GM23338 (cell line): ENCODE measurements around the gene CHIC2. TPM values are rescaled to one million over a fixed set of nuclear protein-coding genes. Genes with fewer than 3 reads are reported as not detected.

Experiments
- ATAC-seq: fragments of 200-7000 bp; cut with Tn5 transposase; 3 replicates; pipeline ENCODE4 v1.9.1; 2020
- DNase-seq: peaks from one replicate; pipeline ENCODE4 v3.0.0-alpha.2; 2015; ENCODE audit warnings: low spot score
- H2AFZ ChIP-seq: fragments of 200-600 bp; sonication (generic); 2 replicates; pipeline ENCODE4 v1.8.0; 2016; ENCODE audit warnings: antibody characterized with exemption, mild to moderate bottlenecking, moderate library complexity
- H3F3A ChIP-seq: fragments of 200-600 bp; sonication (generic); replicated peaks from 2 replicates; pipeline ENCODE4 v1.8.0; 2017; ENCODE audit warnings: antibody characterized with exemption, mixed run types, low read depth
- H3K27ac ChIP-seq: fragments of 200-600 bp; sonication (generic); 2 replicates; pipeline ENCODE4 v1.6.1; 2016; ENCODE audit warnings: low read depth
- H3K27me3 ChIP-seq: fragments of 200-600 bp; sonication (generic); 2 replicates; pipeline ENCODE4 v1.8.0; 2016; ENCODE audit warnings: mild to moderate bottlenecking, mixed run types, moderate library complexity; ENCODE audit not compliant: insufficient read depth
- H3K36me3 ChIP-seq: fragments of 200-600 bp; sonication (generic); 2 replicates; pipeline ENCODE4 v1.8.0; 2016; ENCODE audit warnings: mild to moderate bottlenecking; ENCODE audit not compliant: insufficient read depth
- H3K4me1 ChIP-seq: fragments of 200-600 bp; sonication (generic); 2 replicates; pipeline ENCODE4 v1.8.0; 2016; ENCODE audit warnings: mild to moderate bottlenecking, moderate library complexity; ENCODE audit not compliant: insufficient read depth
- H3K4me2 ChIP-seq: fragments of 200-600 bp; sonication (generic); 2 replicates; pipeline ENCODE4 v1.7.1; 2017; ENCODE audit warnings: mixed run types
- H3K4me3 ChIP-seq: fragments of 200-600 bp; sonication (generic); 2 replicates; pipeline ENCODE4 v1.6.1; 2016; ENCODE audit warnings: mixed run types
- H3K79me2 ChIP-seq: fragments of 200-600 bp; sonication (generic); replicated peaks from 2 replicates; pipeline ENCODE4 v1.8.0; 2017; ENCODE audit warnings: mild to moderate bottlenecking; ENCODE audit not compliant: insufficient read depth
- H3K9me2 ChIP-seq: fragments of 200-600 bp; sonication (generic); 2 replicates; pipeline ENCODE4 v1.8.0; 2017; ENCODE audit not compliant: insufficient read depth
- H4K20me1 ChIP-seq: fragments of 200-600 bp; sonication (generic); replicated peaks from 2 replicates; pipeline ENCODE4 v1.8.0; 2017; ENCODE audit warnings: mild to moderate bottlenecking; ENCODE audit not compliant: insufficient read depth
- H3K27ac Mint-ChIP-seq: 2 replicates; pipeline ENCODE4 v1.8.0; 2020; ENCODE audit warnings: inconsistent platforms, mild to moderate bottlenecking, moderate library complexity, mixed read lengths
- H3K27me3 Mint-ChIP-seq: 3 replicates; pipeline ENCODE4 v1.8.0; 2022; ENCODE audit warnings: low read depth, mild to moderate bottlenecking, moderate library complexity, mixed read lengths, inconsistent platforms; ENCODE audit not compliant: insufficient read depth, poor library complexity
- H3K36me3 Mint-ChIP-seq: 3 replicates; pipeline ENCODE4 v1.8.0; 2021; ENCODE audit warnings: low read depth, mild to moderate bottlenecking, inconsistent platforms, moderate library complexity, mixed read lengths
- H3K4me1 Mint-ChIP-seq: 3 replicates; pipeline ENCODE4 v1.8.0; 2020; ENCODE audit warnings: mild to moderate bottlenecking, inconsistent platforms, mixed read lengths
- H3K4me3 Mint-ChIP-seq: 3 replicates; pipeline ENCODE4 v1.8.0; 2021; ENCODE audit warnings: moderate library complexity, mild to moderate bottlenecking, inconsistent platforms, mixed read lengths
- H3K9me3 Mint-ChIP-seq: 3 replicates; pipeline ENCODE4 v1.8.0; 2020; ENCODE audit warnings: moderate library complexity, mild to moderate bottlenecking, inconsistent platforms, mixed read lengths
- CREB1 ChIP-seq: fragments of 250-450 bp; sonication (Bioruptor Pico); IDR thresholded peaks from 2 replicates; pipeline ENCODE4 v1.5.0; 2020; ENCODE audit warnings: low read depth, mild to moderate bottlenecking, moderate library complexity
- EZH2phosphoT487 ChIP-seq: fragments of 200-600 bp; sonication (generic); IDR thresholded peaks from one replicate; pipeline ENCODE4 v1.8.1; 2018; ENCODE audit warnings: antibody characterized with exemption; ENCODE audit not compliant: unreplicated experiment
- JUNB ChIP-seq: IDR thresholded peaks from one replicate; pipeline ENCODE4 v1.6.1; 2016; ENCODE audit warnings: antibody characterized with exemption; ENCODE audit not compliant: unreplicated experiment
- NANOG ChIP-seq: IDR thresholded peaks from 2 replicates; pipeline ENCODE4 v1.6.1; 2016; ENCODE audit warnings: antibody characterized with exemption, borderline replicate concordance
- POLR2AphosphoS5 ChIP-seq: IDR thresholded peaks from 2 replicates; pipeline ENCODE4 v1.6.1; 2016; ENCODE audit warnings: antibody characterized with exemption, low read depth
- ZNF114 ChIP-seq: fragments of 250-450 bp; sonication (Bioruptor Pico); IDR thresholded peaks from 2 replicates; pipeline ENCODE4 v1.5.0; 2020; ENCODE audit warnings: mild to moderate bottlenecking, moderate library complexity
- ZNF331 ChIP-seq: fragments of 250-450 bp; sonication (Bioruptor Pico); IDR thresholded peaks from 2 replicates; pipeline ENCODE4 v1.5.0; 2020; ENCODE audit warnings: low read depth, mild to moderate bottlenecking, moderate library complexity
- ZNF462 ChIP-seq: fragments of 250-450 bp; sonication (Bioruptor Pico); IDR thresholded peaks from 2 replicates; pipeline ENCODE4 v1.5.0; 2020; ENCODE audit warnings: mild to moderate bottlenecking, moderate library complexity
- polyA plus RNA-seq: library from polyadenylated mRNA; unstranded; fragments of >200 nt; fragmentation: Nextera tagmentation; extraction: Ambion mirVana; gene quantifications from 2 replicates; pipeline ENCODE4 v1.2.1, GENCODE V29; 2016
- total RNA-seq: library from RNA; depleted of rRNA; stranded (reverse); fragments of >200 nt; shearing (Covaris generic); gene quantifications from 2 replicates; pipeline ENCODE4 v1.2.3, GENCODE V29; 2014
- TF ChIP-seq, protein P1 (sequence below): IDR thresholded peaks from 2 replicates; pipeline ENCODE4 v1.6.1; 2016; ENCODE audit warnings: antibody characterized with exemption

Gene CHIC2
- total and polyA plus RNA-seq, 2 experiments from 2014 or later, result 17.2 to 18.3 TPM

- no peak for TF ChIP-seq ZNF462 (CRISPR knock-in tag)
- no peak for TF ChIP-seq JUNB
- no peak for TF ChIP-seq ZNF114 (CRISPR knock-in tag)
- TF ChIP-seq NANOG, result no peak
These were observed 4.3 kb downstream of the CHIC2 start (continued) for GRCh38 chr4:54060116-54060515.

GRCh38 chr4:54058171-54058570 lies 6.2 kb downstream of the CHIC2 start:
- H4K20me1 ChIP-seq, result no peaks in the 10 kb centered on the region; the same call in 1 of the 2 replicates
- no peaks in the 10 kb centered on the region for H3K27me3 ChIP-seq
- DNase-seq (no peak), ATAC-seq (no peak)
- Mint-ChIP-seq H3K9me3 (no peaks in the 10 kb centered on the region), H3K4me1 (peaks cover 41% of the 10 kb centered on the region), H3K27ac (no peak overlapping the region), H3K36me3 (no peaks in the 10 kb centered on the region; the same call in 2 of the 3 replicates), H3K4me3 (no peak overlapping the region), H3K27me3 (no peaks in the 10 kb centered on the region)
- no peak overlapping the region for H3K4me3 ChIP-seq
- H3K4me1 ChIP-seq, result peaks cover 25% of the 10 kb centered on the region
- no peak overlapping the region for H2AFZ ChIP-seq
- H3F3A ChIP-seq, result no peaks in the 10 kb centered on the region
- no peaks in the 10 kb centered on the region for H3K9me2 ChIP-seq
- no peak overlapping the region for H3K27ac ChIP-seq
- peaks cover 100% of the 10 kb centered on the region for H3K79me2 ChIP-seq
- no peaks in the 10 kb centered on the region for H3K36me3 ChIP-seq
- no peak overlapping the region for H3K4me2 ChIP-seq
- TF ChIP-seq CREB1 (CRISPR knock-in tag) (no peak), NANOG (no peak), ZNF331 (no peak), JUNB (no peak), ZNF462 (CRISPR knock-in tag) (no peak), POLR2AphosphoS5 (no peak), ZNF114 (CRISPR knock-in tag) (no peak), EZH2phosphoT487 (no peak)
- TF ChIP-seq, protein P1, sequence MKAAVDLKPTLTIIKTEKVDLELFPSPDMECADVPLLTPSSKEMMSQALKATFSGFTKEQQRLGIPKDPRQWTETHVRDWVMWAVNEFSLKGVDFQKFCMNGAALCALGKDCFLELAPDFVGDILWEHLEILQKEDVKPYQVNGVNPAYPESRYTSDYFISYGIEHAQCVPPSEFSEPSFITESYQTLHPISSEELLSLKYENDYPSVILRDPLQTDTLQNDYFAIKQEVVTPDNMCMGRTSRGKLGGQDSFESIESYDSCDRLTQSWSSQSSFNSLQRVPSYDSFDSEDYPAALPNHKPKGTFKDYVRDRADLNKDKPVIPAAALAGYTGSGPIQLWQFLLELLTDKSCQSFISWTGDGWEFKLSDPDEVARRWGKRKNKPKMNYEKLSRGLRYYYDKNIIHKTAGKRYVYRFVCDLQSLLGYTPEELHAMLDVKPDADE, result no peak
